Measurements from ENCODE around the gene DTL. TPM values are rescaled to one million over a fixed set of nuclear protein-coding genes. Genes with fewer than 3 reads are reported as not detected.

DTL gene
- total RNA-seq, 2 experiments from 2014 or later: 92.0 to 95.9 TPM

DNA sequence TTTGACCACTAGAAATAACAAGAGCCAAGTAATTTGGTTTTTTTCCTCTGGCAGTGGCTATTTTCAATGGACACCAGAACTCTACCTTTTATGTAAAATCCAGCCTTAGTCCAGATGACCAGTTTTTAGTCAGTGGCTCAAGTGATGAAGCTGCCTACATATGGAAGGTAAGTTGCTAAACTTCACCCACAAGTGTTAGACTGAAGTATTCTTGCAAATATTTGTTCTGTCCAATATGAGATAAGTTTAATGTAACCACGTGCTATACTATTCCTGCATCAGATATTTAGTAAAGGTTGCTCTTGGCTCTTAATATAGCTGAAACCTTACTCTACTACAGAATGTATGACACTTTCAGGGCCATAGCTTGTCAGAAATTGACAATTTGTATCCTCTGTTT is 36.5 kb downstream of the DTL start:
- no peak overlapping the region for H3K27ac Mint-ChIP-seq
- no peaks in the 10 kb centered on the region for H3K27me3 Mint-ChIP-seq
- H3K36me3 Mint-ChIP-seq (ENCODE audit: low read depth): peaks cover 59% of the 10 kb centered on the region
- no peak for DNase-seq
- no peak overlapping the region for H3K4me3 Mint-ChIP-seq
- no peaks in the 10 kb centered on the region for H3K9me3 Mint-ChIP-seq
- ChIA-PET POLR2A (interaction anchor here (1.6 kb wide), 1 partner anchor 37 kb away, joined by 4 read pairs; the partner anchor contains the start of genes DTL and INTS7), CTCF (interaction anchor here (1.7 to 4.8 kb wide), 5 partner anchors 9 to 385 kb away, joined by 5 to 59 read pairs (median 22); partner anchors contain the start of genes DTL and INTS7)
- no peaks in the 10 kb centered on the region for H3K4me1 Mint-ChIP-seq (ENCODE audit: low read depth)
- no peak for ATAC-seq
- TF ChIP-seq CTCF (IDR thresholded peaks at IDR 0.05): no peak
- intact Hi-C loops (cut with micrococcal nuclease): no loop called here

DNA sequence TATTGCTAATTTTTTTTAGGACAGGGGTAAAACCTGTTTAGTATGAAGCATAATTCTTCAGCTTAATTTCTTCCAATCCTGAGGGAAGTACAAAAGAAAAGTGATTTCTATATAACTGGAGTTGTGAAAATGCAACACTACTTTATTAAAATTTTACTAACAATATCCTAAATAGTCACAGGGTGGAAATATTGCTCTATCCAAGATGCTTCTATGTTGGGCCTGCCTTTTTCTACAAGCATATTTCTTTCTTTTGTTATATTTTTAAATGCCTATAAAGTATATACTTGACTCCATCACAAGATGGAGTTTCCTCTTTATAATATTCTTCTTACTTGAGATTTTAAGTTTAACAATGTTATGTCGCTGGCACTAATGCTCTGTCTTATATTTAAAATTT is 37.9 kb downstream of the DTL start:
- no peak for ATAC-seq
- ChIA-PET CTCF (interaction anchor here (1.7 to 4.8 kb wide), 4 partner anchors 10 to 384 kb away, joined by 5 to 59 read pairs (median 30); partner anchors contain the start of genes DTL and INTS7), POLR2A (no interaction called here)
- Mint-ChIP-seq H3K4me3 (no peak overlapping the region), H3K27ac (no peak overlapping the region), H3K36me3 (ENCODE audit: low read depth) (peaks cover 53% of the 10 kb centered on the region), H3K4me1 (ENCODE audit: low read depth) (no peaks in the 10 kb centered on the region), H3K9me3 (no peaks in the 10 kb centered on the region), H3K27me3 (no peaks in the 10 kb centered on the region)
- TF ChIP-seq CTCF (IDR thresholded peaks at IDR 0.05): no peak
- DNase-seq: no peak
- intact Hi-C loops (cut with micrococcal nuclease): no loop called here

DNA sequence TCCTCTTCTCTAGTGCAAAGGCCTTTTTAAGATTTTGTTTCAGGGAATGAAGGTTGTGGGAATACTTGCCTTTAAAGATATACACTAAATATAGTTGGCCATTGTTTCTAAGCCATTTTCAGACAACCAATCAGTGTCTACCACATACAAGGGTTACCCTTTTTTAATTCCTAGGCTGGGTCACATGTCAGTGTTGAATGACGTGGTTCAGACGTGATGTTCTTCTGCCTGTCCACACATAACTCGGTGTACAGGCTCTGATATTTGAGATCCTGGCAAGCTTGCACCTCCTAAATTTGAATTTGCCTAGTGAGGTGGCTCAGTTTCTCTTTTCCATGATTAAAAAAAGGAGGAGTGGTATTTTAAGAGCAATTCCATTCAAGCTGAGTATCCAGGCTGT is 38.8 kb downstream of the DTL start:
- ChIA-PET CTCF (interaction anchor here (1.0 kb wide), 1 partner anchor 383 kb away, joined by 3 read pairs; no protein-coding TSS in a partner anchor), POLR2A (no interaction called here)
- H3K27me3 Mint-ChIP-seq: no peaks in the 10 kb centered on the region
- peaks cover 58% of the 10 kb centered on the region for H3K36me3 Mint-ChIP-seq (ENCODE audit: low read depth)
- TF ChIP-seq CTCF (IDR thresholded peaks at IDR 0.05): no peak
- H3K27ac Mint-ChIP-seq: no peak overlapping the region
- H3K4me1 Mint-ChIP-seq (ENCODE audit: low read depth): no peaks in the 10 kb centered on the region
- H3K4me3 Mint-ChIP-seq: no peak overlapping the region
- intact Hi-C loops (cut with micrococcal nuclease): no loop called here
- DNase-seq (no peak), ATAC-seq (no peak)
- no peaks in the 10 kb centered on the region for H3K9me3 Mint-ChIP-seq

DNA sequence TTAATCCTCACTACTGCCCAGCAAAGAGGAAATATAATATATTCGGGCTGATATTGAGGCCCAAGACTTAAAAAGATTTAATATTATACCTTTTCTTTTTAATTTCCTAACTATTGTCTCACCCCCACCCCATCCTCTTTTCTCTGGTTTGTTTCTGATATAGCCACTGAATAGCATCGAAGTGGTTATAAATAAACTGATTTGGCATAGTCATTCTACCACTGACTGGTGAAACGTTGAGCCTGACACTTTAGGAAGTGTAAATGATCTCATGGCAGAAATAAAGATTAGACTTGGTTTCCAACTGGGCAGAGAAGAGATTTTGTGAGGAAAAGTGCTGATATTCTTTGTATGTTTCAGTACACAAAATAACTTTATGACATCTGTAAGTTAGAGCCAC is 39.3 kb downstream of the DTL start:
- Mint-ChIP-seq H3K27ac (no peak overlapping the region), H3K9me3 (no peaks in the 10 kb centered on the region), H3K4me1 (ENCODE audit: low read depth) (no peaks in the 10 kb centered on the region), H3K4me3 (no peak overlapping the region), H3K27me3 (no peaks in the 10 kb centered on the region), H3K36me3 (ENCODE audit: low read depth) (peaks cover 61% of the 10 kb centered on the region)
- intact Hi-C loops (cut with micrococcal nuclease): no loop called here
- CTCF ChIA-PET: interaction anchor here (1.0 kb wide), 1 partner anchor 382 kb away, joined by 3 read pairs; no protein-coding TSS in a partner anchor
- ATAC-seq (no peak), DNase-seq (no peak)
- no peak for TF ChIP-seq CTCF (IDR thresholded peaks at IDR 0.05)
- POLR2A ChIA-PET: no interaction called here

DNA sequence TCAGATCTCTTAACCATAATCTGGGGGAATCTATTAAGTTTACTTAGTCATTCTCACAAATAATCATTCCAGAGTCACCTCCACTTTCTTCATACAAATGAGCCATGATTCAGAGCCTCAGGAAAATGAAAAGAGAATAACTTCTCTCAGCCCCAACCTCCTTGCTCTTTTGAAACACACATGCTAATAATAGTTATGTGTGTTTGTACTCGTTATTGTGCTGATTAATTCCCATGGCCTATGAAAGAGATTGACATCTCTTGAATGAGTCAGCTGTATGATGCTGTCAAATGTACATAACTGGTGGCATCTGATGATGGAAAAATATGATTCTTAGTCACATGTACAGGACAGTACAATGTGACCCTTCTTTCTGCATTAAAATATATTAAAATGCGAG is 41.5 kb downstream of the DTL start:
- ChIA-PET POLR2A (no interaction called here), CTCF (no interaction called here)
- no peak for TF ChIP-seq CTCF (IDR thresholded peaks at IDR 0.05)
- Mint-ChIP-seq H3K27ac (no peak overlapping the region), H3K27me3 (no peaks in the 10 kb centered on the region), H3K9me3 (no peaks in the 10 kb centered on the region), H3K36me3 (ENCODE audit: low read depth) (peaks cover 44% of the 10 kb centered on the region), H3K4me3 (no peak overlapping the region), H3K4me1 (ENCODE audit: low read depth) (no peaks in the 10 kb centered on the region)
- DNase-seq (no peak), ATAC-seq (no peak)
- intact Hi-C loops (cut with micrococcal nuclease): no loop called here

Data from activated CD8-positive, alpha-beta T cell treated with anti-CD3 and anti-CD28 coated beads for 36 hours (primary cell).